GM19099 (cell line): ENCODE results near the gene NPAS1.

Source experiments
- POLR2A ChIP-seq: IDR thresholded peaks from 3 replicates; pipeline ENCODE4 v1.6.1; 2011; ENCODE audit warnings: low read depth; ENCODE audit not compliant: insufficient read length; ENCODE audit errors: extremely low read depth

NPAS1 gene

GRCh38 chr19:47024502-47024901 lies 4.9 kb downstream of the NPAS1 start:
- TF ChIP-seq POLR2A = no peak

GRCh38 chr19:47026156-47026555 lies 6.5 kb downstream of the NPAS1 start:
- TF ChIP-seq POLR2A = no peak

GRCh38 chr19:47026889-47027288 lies 7.3 kb downstream of the NPAS1 start:
- TF ChIP-seq POLR2A = no peak

- no peak for TF ChIP-seq POLR2A
Measured at GRCh38 chr19:47027586-47028088, 8.0 kb downstream of the NPAS1 start.

GRCh38 chr19:47028195-47028601 lies 8.6 kb downstream of the NPAS1 start:
- no peak for TF ChIP-seq POLR2A

- no peak for TF ChIP-seq POLR2A
Measured at GRCh38 chr19:47032171-47032811, 12.7 kb downstream of the NPAS1 start.

GRCh38 chr19:47035127-47036096 lies 15.8 kb downstream of the NPAS1 start:
- TF ChIP-seq POLR2A = no peak

- TF ChIP-seq POLR2A = no peak
Measured at GRCh38 chr19:47036097-47036651, 16.5 kb downstream of the NPAS1 start.

- TF ChIP-seq POLR2A = no peak
Measured at GRCh38 chr19:47037766-47038165, 18.1 kb downstream of the NPAS1 start.

GRCh38 chr19:47039239-47039874 lies 19.7 kb downstream of the NPAS1 start:
- no peak for TF ChIP-seq POLR2A

- TF ChIP-seq POLR2A = no peak
Measured at GRCh38 chr19:47040869-47041268, 21.2 kb downstream of the NPAS1 start.

- TF ChIP-seq POLR2A = no peak
Measured at GRCh38 chr19:47044946-47045866, 25.6 kb downstream of the NPAS1 start.

GRCh38 chr19:47045867-47046470 lies 26.3 kb downstream of the NPAS1 start:
- no peak for TF ChIP-seq POLR2A
